Measurements from ENCODE around the gene CPNE1.

DNA sequence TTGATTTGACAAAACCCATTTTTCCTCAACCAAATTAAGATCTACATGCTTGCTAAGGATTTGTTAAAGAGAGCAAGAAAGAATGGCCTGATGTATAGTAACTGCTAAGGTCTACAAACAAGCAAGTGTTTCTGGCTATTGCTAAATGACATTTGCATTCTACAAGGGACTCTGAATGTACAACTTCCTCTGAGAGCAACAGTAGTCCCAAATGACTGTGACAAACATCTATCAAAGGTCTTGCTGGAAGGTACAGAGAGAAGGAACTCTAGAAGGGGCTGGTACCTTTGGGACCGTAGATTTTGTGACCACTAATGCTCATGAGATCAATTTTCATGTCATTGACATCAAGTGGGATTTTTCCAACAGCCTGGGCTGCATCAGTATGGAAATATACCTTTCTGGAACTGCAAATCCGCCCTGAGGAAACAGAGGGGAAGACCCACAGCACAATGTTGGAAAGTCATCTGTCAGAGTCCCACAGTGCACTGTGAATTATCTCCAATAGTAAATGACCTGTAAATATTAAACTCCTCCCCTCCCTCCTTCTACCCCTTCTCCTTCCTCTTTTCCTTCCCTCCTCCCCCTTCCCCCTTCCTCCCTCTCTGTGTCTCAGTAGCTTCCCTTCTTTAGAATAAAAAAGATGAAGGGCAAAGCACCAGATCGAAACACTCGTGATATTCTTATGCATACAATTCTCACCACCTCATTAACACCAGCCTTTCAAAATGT lies 15.9 kb upstream of the CPNE1 start:
- TF ChIP-seq, protein P1, sequence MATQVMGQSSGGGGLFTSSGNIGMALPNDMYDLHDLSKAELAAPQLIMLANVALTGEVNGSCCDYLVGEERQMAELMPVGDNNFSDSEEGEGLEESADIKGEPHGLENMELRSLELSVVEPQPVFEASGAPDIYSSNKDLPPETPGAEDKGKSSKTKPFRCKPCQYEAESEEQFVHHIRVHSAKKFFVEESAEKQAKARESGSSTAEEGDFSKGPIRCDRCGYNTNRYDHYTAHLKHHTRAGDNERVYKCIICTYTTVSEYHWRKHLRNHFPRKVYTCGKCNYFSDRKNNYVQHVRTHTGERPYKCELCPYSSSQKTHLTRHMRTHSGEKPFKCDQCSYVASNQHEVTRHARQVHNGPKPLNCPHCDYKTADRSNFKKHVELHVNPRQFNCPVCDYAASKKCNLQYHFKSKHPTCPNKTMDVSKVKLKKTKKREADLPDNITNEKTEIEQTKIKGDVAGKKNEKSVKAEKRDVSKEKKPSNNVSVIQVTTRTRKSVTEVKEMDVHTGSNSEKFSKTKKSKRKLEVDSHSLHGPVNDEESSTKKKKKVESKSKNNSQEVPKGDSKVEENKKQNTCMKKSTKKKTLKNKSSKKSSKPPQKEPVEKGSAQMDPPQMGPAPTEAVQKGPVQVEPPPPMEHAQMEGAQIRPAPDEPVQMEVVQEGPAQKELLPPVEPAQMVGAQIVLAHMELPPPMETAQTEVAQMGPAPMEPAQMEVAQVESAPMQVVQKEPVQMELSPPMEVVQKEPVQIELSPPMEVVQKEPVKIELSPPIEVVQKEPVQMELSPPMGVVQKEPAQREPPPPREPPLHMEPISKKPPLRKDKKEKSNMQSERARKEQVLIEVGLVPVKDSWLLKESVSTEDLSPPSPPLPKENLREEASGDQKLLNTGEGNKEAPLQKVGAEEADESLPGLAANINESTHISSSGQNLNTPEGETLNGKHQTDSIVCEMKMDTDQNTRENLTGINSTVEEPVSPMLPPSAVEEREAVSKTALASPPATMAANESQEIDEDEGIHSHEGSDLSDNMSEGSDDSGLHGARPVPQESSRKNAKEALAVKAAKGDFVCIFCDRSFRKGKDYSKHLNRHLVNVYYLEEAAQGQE (IDR thresholded peaks at IDR 0.05; ENCODE audit: insufficient read depth in 1 of 2, low read depth in 2 of 2, low read length in 1 of 2) = no peak
- TF ChIP-seq POLR2AphosphoS5 (IDR thresholded peaks at IDR 0.05; ENCODE audit: low read depth, low read length) = no peak
- TF ChIP-seq, protein P2, sequence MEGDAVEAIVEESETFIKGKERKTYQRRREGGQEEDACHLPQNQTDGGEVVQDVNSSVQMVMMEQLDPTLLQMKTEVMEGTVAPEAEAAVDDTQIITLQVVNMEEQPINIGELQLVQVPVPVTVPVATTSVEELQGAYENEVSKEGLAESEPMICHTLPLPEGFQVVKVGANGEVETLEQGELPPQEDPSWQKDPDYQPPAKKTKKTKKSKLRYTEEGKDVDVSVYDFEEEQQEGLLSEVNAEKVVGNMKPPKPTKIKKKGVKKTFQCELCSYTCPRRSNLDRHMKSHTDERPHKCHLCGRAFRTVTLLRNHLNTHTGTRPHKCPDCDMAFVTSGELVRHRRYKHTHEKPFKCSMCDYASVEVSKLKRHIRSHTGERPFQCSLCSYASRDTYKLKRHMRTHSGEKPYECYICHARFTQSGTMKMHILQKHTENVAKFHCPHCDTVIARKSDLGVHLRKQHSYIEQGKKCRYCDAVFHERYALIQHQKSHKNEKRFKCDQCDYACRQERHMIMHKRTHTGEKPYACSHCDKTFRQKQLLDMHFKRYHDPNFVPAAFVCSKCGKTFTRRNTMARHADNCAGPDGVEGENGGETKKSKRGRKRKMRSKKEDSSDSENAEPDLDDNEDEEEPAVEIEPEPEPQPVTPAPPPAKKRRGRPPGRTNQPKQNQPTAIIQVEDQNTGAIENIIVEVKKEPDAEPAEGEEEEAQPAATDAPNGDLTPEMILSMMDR (IDR thresholded peaks at IDR 0.05) = no peak
